Measurements from ENCODE around the gene CPT1B. TPM values are rescaled to one million over a fixed set of nuclear protein-coding genes. Genes with fewer than 3 reads are reported as not detected.

Gene CPT1B
- total and polyA plus RNA-seq, 2 of the 8 experiments (the other 6 are each of a cell fraction or from before 2014, with no cell fraction given) = 34.2 to 36.2 TPM

- no peak overlapping the region for H2BK15ac ChIP-seq (ENCODE audit: low read length)
- H3K4ac ChIP-seq (replicated peaks; ENCODE audit: insufficient read length, low read depth, low read length) = no peak overlapping the region
- no peak overlapping the region for H3K23ac ChIP-seq (ENCODE audit: insufficient read length)
- H3K79me1 ChIP-seq (ENCODE audit: low read depth, low read length) = no peaks in the 10 kb centered on the region
- H3K36me3 ChIP-seq (ENCODE audit: control insufficient read depth in 2 of 4, insufficient read depth in 4 of 4, low read length in 3 of 4) = peaks cover 0 to 3% (median 0%) of the 10 kb centered on the region in 4 experiments; a peak in 1 of 8 replicates
- FAIRE-seq = no peak
- H4K20me1 ChIP-seq (replicated peaks in 1 of 2; ENCODE audit: control insufficient read depth in 1 of 2, insufficient read depth in 2 of 2, low read length in 2 of 2) = peaks cover 8 to 12% of the 10 kb centered on the region in 2 experiments
- H3K18ac ChIP-seq (ENCODE audit: extremely low read depth, low read length) = no peak overlapping the region
- H2BK12ac ChIP-seq (ENCODE audit: low read depth, low read length) = no peak overlapping the region
- H3K4me3 ChIP-seq (ENCODE audit: extremely low read depth in 1 of 4, insufficient read depth in 2 of 4, low read depth in 3 of 4, low read length in 4 of 4) = no peak overlapping the region
- WGBS, 2 experiments (ENCODE audit: extremely low coverage in 1 of 2, insufficient coverage in 1 of 2, insufficient read length in 1 of 2, insufficient replicate concordance in 2 of 2, low coverage in 1 of 2, low lambda C conversion rate in 2 of 2, missing lambda C conversion rate in 1 of 2) = 85% methylated on average over 18 of the region's 23 CpGs; no CpG with 5 or more reads in 1 of the 2 experiments
- DNase-seq (ENCODE audit: low read depth in 1 of 2, low spot score in 2 of 2) = no peak
- no peaks in the 10 kb centered on the region for H3K79me2 ChIP-seq (ENCODE audit: control insufficient read depth in 1 of 2, insufficient read depth in 2 of 2, low read length in 2 of 2)
- H2BK5ac ChIP-seq (ENCODE audit: low read depth, low read length) = no peak overlapping the region
- H3K9me3 ChIP-seq (ENCODE audit: insufficient read depth in 2 of 2, low read depth in 1 of 2, low read length in 1 of 2) = no peaks in the 10 kb centered on the region
- peaks cover 49 to 64% (median 56%) of the 10 kb centered on the region in 4 experiments; a peak in 6 of 7 replicates for H3K27me3 ChIP-seq (replicated peaks in 1 of 4; ENCODE audit: control insufficient read depth in 3 of 4, extremely low read depth in 1 of 4, insufficient read depth in 3 of 4, low read length in 3 of 4)
- no peak overlapping the region for H2AK5ac ChIP-seq (ENCODE audit: low read depth, low read length)
- H3K9ac ChIP-seq (replicated peaks in 1 of 4; ENCODE audit: extremely low read depth in 1 of 4, low read depth in 3 of 4, low read length in 3 of 4) = no peak overlapping the region
- no peak overlapping the region for H2BK120ac ChIP-seq (replicated peaks; ENCODE audit: low read depth, low read length)
- no peak overlapping the region for H2AFZ ChIP-seq (ENCODE audit: low read length)
- H3K4me2 ChIP-seq (ENCODE audit: insufficient read depth in 1 of 2, low read depth in 2 of 2, low read length in 2 of 2) = no peak overlapping the region
- ChIA-PET CTCF (ENCODE audit: partially characterized antibody) (interaction anchor here (0.8 to 2.8 kb wide), 8 partner anchors 16 to 133 kb away, joined by 3 to 16 read pairs (median 4); no protein-coding TSS in a partner anchor), POLR2A (ENCODE audit: partially characterized antibody) (no interaction called here)
- H4K91ac ChIP-seq (replicated peaks; ENCODE audit: insufficient read length, low read length) = no peak overlapping the region
- H3K14ac ChIP-seq (ENCODE audit: insufficient read length) = no peak overlapping the region
- peaks cover 0 to 16% (median 2%) of the 10 kb centered on the region in 4 experiments; a peak in 4 of 7 replicates for H3K4me1 ChIP-seq (replicated peaks in 1 of 4; ENCODE audit: control insufficient read depth in 3 of 4, insufficient read depth in 4 of 4, low read length in 3 of 4)
- no peak overlapping the region for H3K27ac ChIP-seq (ENCODE audit: low read depth, low read length)
- no peak overlapping the region for H3K56ac ChIP-seq (replicated peaks; ENCODE audit: insufficient read length, low read depth, low read length)
- no peak overlapping the region for H2BK20ac ChIP-seq (ENCODE audit: low read length)
- H4K5ac ChIP-seq (ENCODE audit: insufficient read length, low read depth, low read length) = no peak overlapping the region
- peaks cover 2% of the 10 kb centered on the region; the same call in 1 of the 2 replicates for H3K23me2 ChIP-seq (ENCODE audit: low read depth, low read length)
- no peak overlapping the region for H4K8ac ChIP-seq (ENCODE audit: extremely low read depth, insufficient read depth, low read length)
- TF ChIP-seq RBBP5 (IDR thresholded peaks at IDR 0.05; ENCODE audit: borderline replicate concordance, low read depth, low read length) = no peak
- no peak for TF ChIP-seq TAF7 (optimal IDR thresholded peaks at IDR 0.05; ENCODE audit: borderline replicate concordance, low read depth, low read length)
- no peak for TF ChIP-seq RXRA (IDR thresholded peaks at IDR 0.05; ENCODE audit: insufficient read depth, low read depth, low read length)
- no peak for TF ChIP-seq SP2 (IDR thresholded peaks at IDR 0.05; ENCODE audit: low read length)
- TF ChIP-seq EP300 (IDR thresholded peaks at IDR 0.05; ENCODE audit: borderline replicate concordance in 1 of 2, low read depth in 2 of 2, low read length in 2 of 2) = no peak
- TF ChIP-seq NRF1 (IDR thresholded peaks at IDR 0.05; ENCODE audit: low read depth, low read length) = no peak
- no peak for TF ChIP-seq ATF3 (IDR thresholded peaks at IDR 0.05; ENCODE audit: insufficient read depth, low read depth, low read length)
- TF ChIP-seq MAX (IDR thresholded peaks at IDR 0.05) = no peak
- no peak for TF ChIP-seq HDAC6 (IDR thresholded peaks at IDR 0.05; ENCODE audit: low read depth, low read length)
- TF ChIP-seq TBP (IDR thresholded peaks at IDR 0.05; ENCODE audit: low read depth, low read length) = no peak
- TF ChIP-seq SAP30 (IDR thresholded peaks at IDR 0.05; ENCODE audit: insufficient read depth, insufficient replicate concordance, low read length) = no peak
- TF ChIP-seq KDM4A (IDR thresholded peaks at IDR 0.05; ENCODE audit: low read depth, low read length, severe bottlenecking) = no peak
These were observed 26.9 kb upstream of the CPT1B start for GRCh38 chr22:50605002-50605612.
